ENCODE data around the gene CADPS2. TPM values are rescaled to one million over a fixed set of nuclear protein-coding genes. Genes with fewer than 3 reads are reported as not detected.
"Not testable (repeated sequence)": the region's sequence is repeated elsewhere in the genome, so short reads cannot be mapped to it uniquely, and the experiment has no call there.

The CADPS2 gene
- total RNA-seq, 8 experiments from 2014 or later, result 1.3 to 89.1 (median 3.1) TPM

DNA sequence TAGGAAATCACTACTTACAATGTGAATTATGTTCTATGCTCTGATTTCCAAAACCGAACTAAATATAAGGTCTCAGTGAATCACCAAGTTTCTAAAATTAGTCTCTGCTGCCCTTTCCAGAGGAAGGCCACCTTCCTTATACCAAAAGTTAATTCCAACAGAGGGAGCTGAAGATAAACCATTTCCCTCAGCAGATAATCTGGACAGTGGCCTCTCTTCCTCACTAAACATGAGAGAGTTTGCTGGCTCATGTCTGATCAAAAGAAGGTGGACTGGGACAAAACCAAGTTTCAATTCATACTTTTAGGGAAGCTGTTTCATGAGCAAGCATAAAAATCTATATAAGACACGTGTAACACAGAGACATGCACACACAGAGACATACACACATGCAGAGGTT lies 588.1 kb downstream of the CADPS2 start:
- no peak overlapping the region for H3K27ac ChIP-seq
- no peak for ATAC-seq (replicated peaks in 6 of 8)
- in situ Hi-C loops (cut with MboI; ENCODE audit: low pct_unique_long_range_greater_than_20kb in 2 of 9, low sequenced_read_pairs in 9 of 9, unreplicated experiment in 9 of 9), result no loop called here
- H3K4me3 ChIP-seq, result no peak overlapping the region
- peaks cover 0 to 7% of the 10 kb centered on the region in 2 donors for H3K4me1 ChIP-seq (replicated peaks in 1 of 2)
- 0 to 69% (median 31%) methylated on average over 1 to 2 of the region's 2 CpGs; no CpG with 5 or more reads in 1 of the 10 experiments for WGBS, 10 experiments

DNA sequence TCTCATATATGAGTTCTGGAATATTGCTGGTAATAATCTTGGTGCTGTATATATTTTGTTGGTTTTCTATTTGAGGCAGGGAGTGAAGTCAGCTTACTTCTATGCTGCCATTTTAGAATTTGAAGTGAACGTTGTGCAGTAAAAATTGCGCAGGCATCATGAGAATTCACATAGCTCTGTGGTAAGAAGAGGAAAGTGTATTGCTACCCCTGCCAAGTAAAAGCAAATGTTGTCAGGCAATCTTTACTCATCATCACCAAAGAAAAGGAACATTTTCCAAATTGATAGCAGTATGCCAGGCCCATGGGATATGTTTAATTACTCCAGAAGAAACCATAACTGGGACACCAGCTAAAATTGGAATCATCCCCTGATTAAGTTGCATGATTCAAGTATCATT lies 595.1 kb downstream of the CADPS2 start:
- 0 to 100% (median 79%) methylated on average over 1 to 2 of the region's 2 CpGs; no CpG with 5 or more reads in 2 of the 10 experiments for WGBS, 10 experiments
- in situ Hi-C loops (cut with MboI; ENCODE audit: low pct_unique_long_range_greater_than_20kb in 2 of 9, low sequenced_read_pairs in 9 of 9, unreplicated experiment in 9 of 9), result no loop called here
- Histone ChIP-seq H3K4me3 (no peak overlapping the region), H3K4me1 (replicated peaks in 1 of 2) (no peaks in the 10 kb centered on the region), H3K27ac (no peak overlapping the region)
- ATAC-seq (replicated peaks in 6 of 8), result no peak

DNA sequence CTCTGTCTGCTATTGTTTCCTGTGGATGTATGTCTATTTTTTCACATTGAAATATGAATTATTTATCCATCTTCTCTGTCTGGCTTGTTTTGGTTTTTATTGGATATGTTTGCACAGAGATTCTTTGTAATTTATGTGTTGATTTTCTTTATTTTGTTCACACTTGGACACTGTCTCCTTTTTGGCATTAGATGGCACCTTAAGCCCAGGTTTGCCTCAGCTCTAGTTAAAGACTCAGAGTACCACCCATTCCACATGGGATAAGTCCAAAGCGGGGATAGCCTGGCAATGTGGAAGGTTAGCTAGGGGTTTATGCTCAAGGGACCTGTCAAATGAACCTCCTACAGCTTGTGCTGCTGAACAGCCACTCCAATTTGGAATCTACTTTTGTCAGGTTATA lies 595.8 kb downstream of the CADPS2 start:
- Histone ChIP-seq H3K4me1 (replicated peaks in 1 of 2) (no peaks in the 10 kb centered on the region), H3K27ac (no peak overlapping the region), H3K4me3 (no peak overlapping the region)
- 14 to 83% (median 80%) methylated on average over 1 of the region's 1 CpG; no CpG with 5 or more reads in 5 of the 10 experiments for WGBS, 10 experiments
- in situ Hi-C loops (cut with MboI; ENCODE audit: low pct_unique_long_range_greater_than_20kb in 2 of 9, low sequenced_read_pairs in 9 of 9, unreplicated experiment in 9 of 9), result no loop called here
- no peak for ATAC-seq (replicated peaks in 6 of 8)

DNA sequence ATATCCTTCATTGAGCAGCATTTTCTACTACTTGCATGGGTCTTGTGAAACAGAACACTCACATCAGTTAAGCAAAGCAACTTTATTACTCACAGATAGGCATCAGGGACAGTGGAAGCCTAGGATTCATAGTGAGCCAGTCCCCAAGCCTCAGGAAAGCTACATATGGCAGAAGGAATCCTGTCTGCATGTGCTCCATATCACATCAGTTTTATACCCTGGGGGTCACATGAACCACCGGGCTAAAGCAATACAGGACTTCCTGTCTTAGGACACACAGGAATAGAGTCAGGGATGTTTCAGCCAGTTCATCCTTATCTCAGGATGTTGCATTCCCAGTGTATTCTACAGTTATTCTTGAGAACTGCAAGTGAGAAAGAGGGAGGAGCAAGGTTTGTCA lies 596.8 kb downstream of the CADPS2 start:
- Histone ChIP-seq H3K27ac (no peak overlapping the region), H3K4me1 (replicated peaks in 1 of 2) (no peaks in the 10 kb centered on the region), H3K4me3 (no peak overlapping the region)
- ATAC-seq (replicated peaks in 6 of 8), result no peak
- 0 to 90% (median 83%) methylated on average over 1 of the region's 1 CpG; no CpG with 5 or more reads in 5 of the 10 experiments for WGBS, 10 experiments
- in situ Hi-C loops (cut with MboI; ENCODE audit: low pct_unique_long_range_greater_than_20kb in 2 of 9, low sequenced_read_pairs in 9 of 9, unreplicated experiment in 9 of 9), result no loop called here

DNA sequence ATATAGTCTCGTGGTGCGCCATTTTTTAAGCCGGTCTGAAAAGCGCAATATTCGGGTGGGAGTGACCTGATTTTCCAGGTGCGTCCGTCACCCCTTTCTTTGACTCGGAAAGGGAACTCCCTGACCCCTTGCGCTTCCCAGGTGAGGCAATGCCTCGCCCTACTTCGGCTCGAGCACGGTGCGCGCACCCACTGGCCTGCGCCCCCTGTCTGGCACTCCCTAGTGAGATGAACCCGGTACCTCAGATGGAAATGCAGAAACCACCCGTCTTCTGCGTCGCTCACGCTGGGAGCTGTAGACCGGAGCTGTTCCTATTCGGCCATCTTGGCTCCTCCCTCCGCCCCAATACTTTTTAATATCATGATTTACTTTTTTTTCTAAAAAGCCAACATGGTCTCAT lies 601.7 kb downstream of the CADPS2 start:
- in situ Hi-C loops (cut with MboI; ENCODE audit: low pct_unique_long_range_greater_than_20kb in 2 of 9, low sequenced_read_pairs in 9 of 9, unreplicated experiment in 9 of 9); ATAC-seq (replicated peaks in 6 of 8); H3K27ac ChIP-seq; H3K4me1 ChIP-seq (replicated peaks in 1 of 2): not testable (repeated sequence)
- peak overlapping the region in 3 of 5 donors; percentile 10 to 29 (median 23) for H3K4me3 ChIP-seq
- 53 to 80% (median 70%) methylated on average over 5 to 10 of the region's 24 CpGs; no CpG with 5 or more reads in 4 of the 10 experiments for WGBS, 10 experiments

DNA sequence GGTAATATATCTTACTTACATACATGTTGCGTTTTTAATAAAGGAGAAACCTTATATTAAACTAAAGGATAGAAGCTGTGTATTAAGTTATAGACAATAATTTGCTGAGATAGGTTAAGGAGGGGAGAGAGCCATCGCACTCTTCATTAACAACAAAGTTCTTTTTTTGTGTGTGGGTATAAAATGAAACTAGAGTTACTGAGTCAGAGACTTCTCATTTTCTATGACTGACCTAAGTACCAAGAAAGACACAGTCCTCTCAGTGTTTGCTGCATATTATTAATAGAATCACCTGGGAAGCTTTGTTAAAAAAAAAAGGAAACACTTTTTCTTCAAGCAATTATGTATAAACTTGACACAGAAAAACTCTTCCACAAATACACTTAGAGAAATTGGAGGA lies 613.1 kb downstream of the CADPS2 start:
- Histone ChIP-seq H3K4me3 (no peak overlapping the region), H3K4me1 (replicated peaks in 1 of 2) (no peaks in the 10 kb centered on the region), H3K27ac (no peak overlapping the region)
- no peak for ATAC-seq (replicated peaks in 6 of 8)
- WGBS, 10 experiments, result 0 to 93% (median 80%) methylated on average over 1 to 2 of the region's 2 CpGs; no CpG with 5 or more reads in 1 of the 10 experiments
- in situ Hi-C loops (cut with MboI; ENCODE audit: low pct_unique_long_range_greater_than_20kb in 2 of 9, low sequenced_read_pairs in 9 of 9, unreplicated experiment in 9 of 9), result no loop called here

DNA sequence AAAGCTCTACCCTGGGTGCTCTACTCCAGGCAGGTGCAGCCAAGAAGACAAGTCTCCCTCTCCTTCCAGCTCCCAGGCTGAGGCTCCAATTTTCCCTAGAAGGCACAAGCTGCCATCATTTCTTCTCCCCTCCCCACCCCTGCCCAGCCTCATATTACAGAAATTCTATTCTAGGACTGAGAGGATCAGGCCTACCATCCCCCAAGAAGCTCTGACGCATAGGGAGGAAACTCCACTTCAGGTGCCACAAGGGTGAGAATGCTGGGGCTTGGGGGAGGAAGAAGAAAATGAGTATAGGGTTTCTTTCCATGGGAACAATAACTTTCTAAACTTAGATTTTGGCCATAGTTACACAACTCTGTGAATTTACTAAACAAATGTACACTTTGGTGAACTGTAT lies 617.0 kb downstream of the CADPS2 start:
- Histone ChIP-seq H3K27ac (no peak overlapping the region), H3K4me1 (replicated peaks in 1 of 2) (no peaks in the 10 kb centered on the region), H3K4me3 (no peak overlapping the region)
- in situ Hi-C loops (cut with MboI; ENCODE audit: low pct_unique_long_range_greater_than_20kb in 2 of 9, low sequenced_read_pairs in 9 of 9, unreplicated experiment in 9 of 9), result no loop called here
- 20 to 100% methylated on average over 1 of the region's 1 CpG; no CpG with 5 or more reads in 8 of the 10 experiments for WGBS, 10 experiments
- ATAC-seq (replicated peaks in 6 of 8), result no peak

Other genes with a start within 250 kb of the CADPS2 start
- gene RNF133, start 187.3 kb downstream of the CADPS2 start, total RNA-seq, result under 1 TPM in 6 of 8 experiments, not detected in 2; 0.16 to 0.78 (median 0.33) TPM
- gene RNF148, start 183.5 kb downstream of the CADPS2 start, total RNA-seq, result 1 to 10 TPM in 1 of 8 experiments, under 1 TPM in 7; 0.16 to 1.4 (median 0.50) TPM
- under 1 TPM in 1 of 8 experiments, not detected in 7; 0.38 TPM for gene TAS2R16, start 109.2 kb upstream of the CADPS2 start, total RNA-seq